Measurements from ENCODE around the gene CCT3.

DNA sequence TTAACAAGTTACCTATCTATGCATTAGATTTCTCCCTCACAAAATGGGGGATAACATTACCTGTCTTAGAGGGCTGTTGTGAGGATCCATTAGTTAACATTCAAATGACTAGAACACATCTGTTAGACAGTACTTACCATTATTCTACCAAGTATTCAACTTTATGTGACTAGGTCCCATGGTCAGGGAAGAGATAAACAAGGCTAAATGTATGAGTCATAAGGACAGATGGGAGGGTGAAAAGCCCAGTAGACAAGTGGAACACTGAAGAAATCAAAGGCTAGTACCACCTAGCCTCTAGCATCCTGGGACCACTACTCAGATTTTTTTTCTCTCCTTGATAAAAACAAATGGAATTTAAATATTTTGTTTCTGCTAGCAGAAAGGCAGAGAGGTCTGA lies 30.0 kb downstream of the CCT3 start:
- TF ChIP-seq CTCF (conservative IDR thresholded peaks at IDR 0.05; ENCODE audit: low read length) (no peak), EZH2phosphoT487 (IDR thresholded peaks at IDR 0.05; ENCODE audit: borderline replicate concordance, low read depth, low read length) (no peak)
